Spleen (tissue), 11 donors: ENCODE measurements around the gene SEMA6D. TPM values are rescaled to one million over a fixed set of nuclear protein-coding genes. Genes with fewer than 3 reads are reported as not detected.

Experiments
- DNase-seq: peaks from one replicate; pipeline ENCODE4 v3.0.0-alpha.2; 2020
- H3K27ac ChIP-seq, 8 donors: fragments of 200-600 bp; sonication (generic) in 7 of 8; 1 replicate in 4 of 8; 2 replicates in 4 of 8; pipeline versions ENCODE4 v1.5.0 to v1.8.0; 2016 to 2021; ENCODE audit warnings: inconsistent platforms in 4 of 8, mild to moderate bottlenecking in 4 of 8, moderate library complexity in 1 of 8
- H3K27me3 ChIP-seq, 7 donors: fragments of 200-600 bp; sonication (generic) in 6 of 7; replicated peaks in 1 of 7; 1 replicate in 4 of 7; 2 replicates in 3 of 7; pipeline versions ENCODE4 v1.5.0 to v1.8.0; 2016 to 2021; ENCODE audit warnings: inconsistent platforms in 3 of 7, mild to moderate bottlenecking in 1 of 7
- H3K36me3 ChIP-seq, 6 donors: fragments of 200-600 bp; sonication (generic) in 5 of 6; 1 replicate in 4 of 6; 2 replicates in 2 of 6; pipeline versions ENCODE4 v1.5.0 to v1.8.0; 2016 to 2021; ENCODE audit warnings: inconsistent platforms in 2 of 6
- H3K4me1 ChIP-seq, 6 donors: fragments of 200-600 bp; sonication (generic) in 5 of 6; 1 replicate in 3 of 6; 2 replicates in 3 of 6; pipeline versions ENCODE4 v1.5.0 to v1.8.0; 2016 to 2021; ENCODE audit warnings: inconsistent platforms in 3 of 6
- H3K4me3 ChIP-seq, 8 donors: fragments of 200-600 bp; sonication (generic) in 7 of 8; 1 replicate in 4 of 8; 2 replicates in 4 of 8; pipeline versions ENCODE4 v1.5.0 to v1.8.0; 2016 to 2021; ENCODE audit warnings: inconsistent platforms in 4 of 8, mild to moderate bottlenecking in 4 of 8, moderate library complexity in 2 of 8
- H3K9me3 ChIP-seq, 8 donors: fragments of 200-600 bp; sonication (generic) in 7 of 8; 1 replicate in 4 of 8; 2 replicates in 4 of 8; pipeline versions ENCODE4 v1.5.0 to v1.8.0; 2016 to 2021; ENCODE audit warnings: inconsistent platforms in 4 of 8
- CTCF ChIP-seq, 11 experiments: fragments of 200-600 bp in 7 of 11; fragments of 450-650 bp in 4 of 11; sonication (generic) in 4 of 11; IDR thresholded peaks in 8 of 11; conservative IDR thresholded peaks in 3 of 11; 1 replicate in 7 of 11; 2 replicates in 4 of 11; pipeline versions ENCODE4 v1.4.0 to v1.8.0; 2016 to 2021; ENCODE audit warnings: antibody characterized with exemption in 11 of 11, inconsistent platforms in 4 of 11, mild to moderate bottlenecking in 1 of 11
- POLR2A ChIP-seq, 3 donors: fragments of 450-650 bp; IDR thresholded peaks; one replicate each; pipeline ENCODE4 v1.5.1; 2017; ENCODE audit warnings: antibody characterized with exemption in 3 of 3, mild to moderate bottlenecking in 1 of 3
- POLR2AphosphoS5 ChIP-seq, 3 donors: sonication (generic); formaldehyde crosslinking; IDR thresholded peaks; one replicate each; pipeline ENCODE4 v1.5.1; 2017; ENCODE audit warnings: antibody characterized with exemption in 3 of 3
- WGBS, 5 donors: extraction: QIAGEN DNeasy Blood & Tissue Kit in 3 of 5; methylation state at CpG; one replicate each; pipeline versions ENCODE4 v1.1.5 to v1.1.7; 2013 to 2018; 5-methylcytosine and 5-hydroxymethylcytosine counted together
- intact Hi-C: fragments of 100-400 bp; cut with DNase I; formaldehyde crosslinking; loops from one replicate; pipeline ENCODE4 v1.15.0; 2023; ENCODE audit warnings: low total_unique reads
- polyA plus RNA-seq, 3 donors: library from polyadenylated mRNA; stranded (reverse); fragments of 200-250 nt; gene quantifications; one replicate each; pipeline ENCODE4 v1.2.1, GENCODE V29; 2013
- total RNA-seq, 7 donors: library from RNA; depleted of rRNA in 3 of 7; stranded (reverse); fragments of >200 nt in 3 of 7; fragmentation: NEBNext Ultra II Directional in 4 of 7; extraction: Animal tissue kit (Norgen Biotek cat#: 25700) in 4 of 7; gene quantifications; one replicate each; pipeline versions ENCODE4 v1.1.0 to v1.2.1, GENCODE V29; 2016 to 2021
- donor health status: healthy with polysubstance abuse.
- donor health status: DM: no; HTN: no; CAD: no; lungs with moderate emphysema.
- donor health status: DM: no; HTN: no; CAD: no.
- donor health status: Bipolar disorder and iron deficiency.
- donor health status: healthy.
- donor health status: DM: no; HTN: no; CAD: no.
- donor health status: DM: yes; HTN: yes; CAD: no.

SEMA6D gene
- total and polyA plus RNA-seq, 10 donors = 0.52 to 6.5 (median 2.3) TPM

GRCh38 chr15:47784820-47785219 lies 67.5 kb downstream of the SEMA6D start:
- H3K9me3 ChIP-seq = peaks cover 0 to 7% (median 0%) of the 10 kb centered on the region in 8 donors
- TF ChIP-seq POLR2AphosphoS5 (IDR thresholded peaks at IDR 0.05) (no peak), CTCF (IDR thresholded peaks at IDR 0.05 in 8 of 11, conservative IDR thresholded peaks at IDR 0.05 in 3 of 11) (no peak), POLR2A (IDR thresholded peaks at IDR 0.05) (no peak)
- no peaks in the 10 kb centered on the region for H3K4me1 ChIP-seq
- no peak for DNase-seq
- intact Hi-C loops = no loop called here
- H3K4me3 ChIP-seq = no peak overlapping the region
- H3K36me3 ChIP-seq = no peaks in the 10 kb centered on the region
- H3K27me3 ChIP-seq = no peaks in the 10 kb centered on the region
- no peak overlapping the region for H3K27ac ChIP-seq

- no peak for DNase-seq
- H3K4me1 ChIP-seq = no peaks in the 10 kb centered on the region
- intact Hi-C loops = no loop called here
- H3K27me3 ChIP-seq = no peaks in the 10 kb centered on the region
- H3K36me3 ChIP-seq = no peaks in the 10 kb centered on the region
- WGBS, 5 donors = 80 to 92% (median 89%) methylated on average over 4 of the region's 4 CpGs
- H3K9me3 ChIP-seq = peaks cover 0 to 7% (median 0%) of the 10 kb centered on the region in 8 donors
- no peak overlapping the region for H3K4me3 ChIP-seq
- H3K27ac ChIP-seq = no peak overlapping the region
- TF ChIP-seq POLR2A (IDR thresholded peaks at IDR 0.05) = no peak
- no peak for TF ChIP-seq CTCF (IDR thresholded peaks at IDR 0.05 in 8 of 11, conservative IDR thresholded peaks at IDR 0.05 in 3 of 11)
- no peak for TF ChIP-seq POLR2AphosphoS5 (IDR thresholded peaks at IDR 0.05)
Measured at GRCh38 chr15:47786371-47786770, 69.1 kb downstream of the SEMA6D start.

GRCh38 chr15:47787875-47788274 lies 70.6 kb downstream of the SEMA6D start:
- H3K27me3 ChIP-seq = no peaks in the 10 kb centered on the region
- H3K36me3 ChIP-seq = no peaks in the 10 kb centered on the region
- no peak for DNase-seq
- H3K4me1 ChIP-seq = no peaks in the 10 kb centered on the region
- intact Hi-C loops = no loop called here
- peaks cover 0 to 7% (median 0%) of the 10 kb centered on the region in 8 donors for H3K9me3 ChIP-seq
- no peak overlapping the region for H3K27ac ChIP-seq
- whole genome bisulfite sequencing, 5 donors = 89 to 93% (median 90%) methylated on average over 1 of the region's 1 CpG
- H3K4me3 ChIP-seq = no peak overlapping the region
- TF ChIP-seq POLR2A (IDR thresholded peaks at IDR 0.05) (no peak), POLR2AphosphoS5 (IDR thresholded peaks at IDR 0.05) (no peak), CTCF (IDR thresholded peaks at IDR 0.05 in 8 of 11, conservative IDR thresholded peaks at IDR 0.05 in 3 of 11) (no peak)

- TF ChIP-seq POLR2A (IDR thresholded peaks at IDR 0.05) = no peak
- TF ChIP-seq CTCF (IDR thresholded peaks at IDR 0.05 in 8 of 11, conservative IDR thresholded peaks at IDR 0.05 in 3 of 11) = no peak
- no peak for TF ChIP-seq POLR2AphosphoS5 (IDR thresholded peaks at IDR 0.05)
- WGBS, 5 donors = 76 to 88% (median 85%) methylated on average over 3 of the region's 3 CpGs
- H3K4me3 ChIP-seq = no peak overlapping the region
- no peak for DNase-seq
- H3K4me1 ChIP-seq = no peaks in the 10 kb centered on the region
- peaks cover 0 to 2% (median 0%) of the 10 kb centered on the region in 8 donors for H3K9me3 ChIP-seq
- H3K36me3 ChIP-seq = no peaks in the 10 kb centered on the region
- H3K27me3 ChIP-seq = no peaks in the 10 kb centered on the region
- H3K27ac ChIP-seq = no peak overlapping the region
- intact Hi-C loops = no loop called here
Measured at GRCh38 chr15:47788685-47789084, 71.4 kb downstream of the SEMA6D start.
